Gastrocnemius medialis (tissue), 4 donors: ENCODE data around the gene PPIB. TPM values are rescaled to one million over a fixed set of nuclear protein-coding genes. Genes with fewer than 3 reads are reported as not detected.

ENCODE experiments used
- ATAC-seq, 2 donors: fragments of 150-250 bp; one replicate each; pipeline ENCODE4 v1.9.1; 2016
- DNase-seq, 2 donors: peaks; one replicate each; pipeline ENCODE4 v3.0.0-alpha.2; 2019
- H3K27ac ChIP-seq, 4 donors: fragments of 200-600 bp; sonication (generic); 1 replicate in 1 of 4; 2 replicates in 3 of 4; pipeline ENCODE4 v1.5.1; 2016 to 2018; ENCODE audit warnings: mild to moderate bottlenecking in 2 of 4, moderate library complexity in 1 of 4
- H3K27me3 ChIP-seq, 3 donors: fragments of 200-600 bp; sonication (generic) in 2 of 3; 1 replicate in 1 of 3; 2 replicates in 2 of 3; pipeline versions ENCODE4 v1.5.1 to v1.6.0; 2016 to 2019; ENCODE audit warnings: mild to moderate bottlenecking in 1 of 3, moderate library complexity in 1 of 3
- H3K36me3 ChIP-seq, 2 donors: fragments of 200-600 bp; sonication (generic) in 1 of 2; one replicate each; pipeline ENCODE4 v1.5.1; 2017 to 2018
- H3K4me1 ChIP-seq, 2 donors: fragments of 200-600 bp; sonication (generic) in 1 of 2; one replicate each; pipeline ENCODE4 v1.5.1; 2016 to 2017; ENCODE audit warnings: mild to moderate bottlenecking in 2 of 2
- H3K4me3 ChIP-seq, 4 donors: fragments of 200-600 bp; sonication (generic) in 3 of 4; 1 replicate in 1 of 4; 2 replicates in 3 of 4; pipeline ENCODE4 v1.5.1; 2016 to 2019; ENCODE audit warnings: mild to moderate bottlenecking in 2 of 4
- H3K9me3 ChIP-seq, 3 donors: fragments of 200-600 bp; sonication (generic) in 2 of 3; 1 replicate in 1 of 3; 2 replicates in 2 of 3; pipeline ENCODE4 v1.5.1; 2016 to 2019
- CTCF ChIP-seq, 5 experiments: fragments of 450-650 bp in 3 of 5; fragments of 200-600 bp in 2 of 5; sonication (generic) in 2 of 5; IDR thresholded peaks in 4 of 5; conservative IDR thresholded peaks in 1 of 5; 1 replicate in 4 of 5; 2 replicates in 1 of 5; pipeline ENCODE4 v1.5.1; 2016 to 2019; ENCODE audit warnings: antibody characterized with exemption in 5 of 5, mild to moderate bottlenecking in 3 of 5, moderate library complexity in 3 of 5
- POLR2A ChIP-seq, 2 donors: fragments of 450-650 bp; IDR thresholded peaks; one replicate each; pipeline ENCODE4 v1.6.1; 2017; ENCODE audit warnings: antibody characterized with exemption in 2 of 2, mild to moderate bottlenecking in 2 of 2, moderate library complexity in 2 of 2
- in situ Hi-C, 4 donors: fragments of 200-750 bp; cut with MboI; loops; one replicate each; pipeline versions ENCODE4 v1.15.0 to v1.8.0; 2017; ENCODE audit warnings: low sequenced_read_pairs in 4 of 4
- intact Hi-C: fragments of 100-400 bp; cut with DNase I; formaldehyde crosslinking; loops from one replicate; pipeline ENCODE4 v1.15.1; 2023; ENCODE audit warnings: low total_unique reads
- total RNA-seq, 4 donors: library from RNA; depleted of rRNA; stranded (reverse); fragments of >200 nt; gene quantifications; one replicate each; pipeline versions ENCODE4 v1.1.0 to v1.2.3, GENCODE V29; 2016

The PPIB gene
- total RNA-seq, 4 donors from 2014 or later: 26.8 to 78.5 (median 40.2) TPM

- ATAC-seq: no peak
- in situ Hi-C loops: no loop called here
Measured at GRCh38 chr15:64138331-64138941, 24.4 kb downstream of the PPIB start.

DNA sequence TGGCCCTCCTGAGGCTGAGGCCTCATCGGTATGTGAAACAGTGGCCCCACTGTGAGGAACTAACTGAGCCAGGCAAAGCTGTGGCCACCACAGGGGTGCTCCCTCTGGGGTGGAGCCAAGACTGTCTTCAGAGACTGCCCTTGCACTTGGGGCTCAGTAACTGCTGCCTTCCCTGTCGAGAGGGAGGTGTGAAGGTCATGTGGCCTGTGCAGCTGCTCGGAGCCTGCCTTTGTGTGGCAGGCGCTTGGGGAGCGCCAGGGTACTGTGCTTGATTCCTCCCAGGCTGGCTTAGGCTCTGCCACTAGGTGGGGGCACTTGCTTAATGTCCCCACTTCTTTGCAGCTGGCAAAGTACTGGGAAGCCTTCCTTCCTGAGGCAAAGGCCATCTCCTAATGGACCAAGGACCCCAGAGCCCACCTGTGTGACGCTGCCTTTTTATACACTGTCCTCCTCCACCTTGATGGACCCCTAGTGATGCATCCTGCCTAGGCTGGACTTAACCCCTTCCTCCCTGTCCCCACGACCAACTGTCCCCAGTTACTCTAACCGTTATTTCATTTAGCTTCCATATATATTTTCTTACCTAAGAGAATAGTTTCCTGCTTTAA is 25.5 kb downstream of the PPIB start:
- intact Hi-C loops (no loop called here), in situ Hi-C loops (no loop called here)
- H3K4me3 ChIP-seq: no peak overlapping the region
- no peaks in the 10 kb centered on the region for H3K4me1 ChIP-seq
- TF ChIP-seq CTCF (IDR thresholded peaks at IDR 0.05 in 4 of 5, conservative IDR thresholded peaks at IDR 0.05 in 1 of 5): peak in 1 of 5 experiments; percentile 15
- no peak for TF ChIP-seq POLR2A (IDR thresholded peaks at IDR 0.05)
- DNase-seq (no peak), ATAC-seq (peak in 1 of 2 donors; percentile 39)
- no peaks in the 10 kb centered on the region for H3K27me3 ChIP-seq
- peaks cover 0 to 75% of the 10 kb centered on the region in 2 donors for H3K36me3 ChIP-seq
- no peaks in the 10 kb centered on the region for H3K9me3 ChIP-seq
- H3K27ac ChIP-seq: no peak overlapping the region

More at GRCh38 chr15:64138331-64138941, 24.4 kb downstream of the PPIB start:
- no peaks in the 10 kb centered on the region for H3K4me1 ChIP-seq
- H3K9me3 ChIP-seq: no peaks in the 10 kb centered on the region
- H3K36me3 ChIP-seq: peaks cover 0 to 69% of the 10 kb centered on the region in 2 donors
- no peak overlapping the region for H3K4me3 ChIP-seq
- no peak overlapping the region for H3K27ac ChIP-seq
- intact Hi-C loops: no loop called here
- no peak for TF ChIP-seq CTCF (IDR thresholded peaks at IDR 0.05 in 4 of 5, conservative IDR thresholded peaks at IDR 0.05 in 1 of 5)
- no peak for TF ChIP-seq POLR2A (IDR thresholded peaks at IDR 0.05)
- DNase-seq: no peak
- H3K27me3 ChIP-seq: no peaks in the 10 kb centered on the region

DNA sequence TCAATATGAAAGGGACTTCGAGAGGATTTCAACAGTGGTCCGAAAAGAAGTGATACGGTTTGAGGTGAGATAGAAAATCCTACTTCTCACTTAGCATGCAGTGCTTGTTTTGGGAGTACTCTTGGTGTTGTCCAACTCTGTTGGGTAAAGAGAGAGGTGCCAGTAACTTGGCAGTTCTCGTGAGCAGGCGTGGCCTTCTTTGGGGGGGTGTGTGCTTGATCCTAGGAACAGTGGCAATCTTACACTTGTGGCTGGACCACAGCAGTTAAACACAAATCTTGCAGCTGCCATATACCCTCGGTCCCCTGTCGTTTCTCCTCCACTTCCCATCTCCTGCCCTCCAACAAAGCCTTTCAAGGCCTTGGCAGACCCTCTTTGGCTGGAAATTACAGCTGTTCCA is 26.5 kb downstream of the PPIB start:
- H3K27ac ChIP-seq: no peak overlapping the region
- intact Hi-C loops (no loop called here), in situ Hi-C loops (no loop called here)
- H3K4me1 ChIP-seq: no peaks in the 10 kb centered on the region
- H3K36me3 ChIP-seq: peaks cover 0 to 80% of the 10 kb centered on the region in 2 donors
- no peaks in the 10 kb centered on the region for H3K9me3 ChIP-seq
- DNase-seq (no peak), ATAC-seq (no peak)
- TF ChIP-seq POLR2A (IDR thresholded peaks at IDR 0.05): no peak
- TF ChIP-seq CTCF (IDR thresholded peaks at IDR 0.05 in 4 of 5, conservative IDR thresholded peaks at IDR 0.05 in 1 of 5): no peak
- no peaks in the 10 kb centered on the region for H3K27me3 ChIP-seq
- H3K4me3 ChIP-seq: no peak overlapping the region

GRCh38 chr15:64134345-64134829 is 28.4 kb downstream of the PPIB start:
- intact Hi-C loops (no loop called here), in situ Hi-C loops (no loop called here)
- no peak for ATAC-seq
- no peak for DNase-seq
- H3K27me3 ChIP-seq: no peaks in the 10 kb centered on the region
- H3K36me3 ChIP-seq: peaks cover 8 to 95% of the 10 kb centered on the region in 2 donors
- no peak overlapping the region for H3K27ac ChIP-seq
- H3K4me3 ChIP-seq: no peak overlapping the region
- no peak for TF ChIP-seq POLR2A (IDR thresholded peaks at IDR 0.05)
- H3K4me1 ChIP-seq: no peaks in the 10 kb centered on the region
- no peaks in the 10 kb centered on the region for H3K9me3 ChIP-seq

- intact Hi-C loops (no loop called here), in situ Hi-C loops (no loop called here)
- H3K27ac ChIP-seq: no peak overlapping the region
- no peaks in the 10 kb centered on the region for H3K27me3 ChIP-seq
- H3K4me1 ChIP-seq: no peaks in the 10 kb centered on the region
- peaks cover 8 to 98% of the 10 kb centered on the region in 2 donors for H3K36me3 ChIP-seq
- no peak overlapping the region for H3K4me3 ChIP-seq
- no peak for TF ChIP-seq CTCF (IDR thresholded peaks at IDR 0.05 in 4 of 5, conservative IDR thresholded peaks at IDR 0.05 in 1 of 5)
- DNase-seq: no peak
- ATAC-seq: no peak
- no peaks in the 10 kb centered on the region for H3K9me3 ChIP-seq
Measured at GRCh38 chr15:64133623-64134344, 29.0 kb downstream of the PPIB start.
